ENCODE data around the gene AEBP1. TPM values are rescaled to one million over a fixed set of nuclear protein-coding genes. Genes with fewer than 3 reads are reported as not detected.

Gene AEBP1
- total RNA-seq, 1 donor from 2014 or later, result 0.75 TPM

GRCh38 chr7:44140341-44140740 lies 36.2 kb downstream of the AEBP1 start:
- DNase-seq (ENCODE audit: low read depth), result no peak

- no peak for DNase-seq (ENCODE audit: low read depth)
Observed at GRCh38 chr7:44141221-44141850, 37.2 kb downstream of the AEBP1 start, which contains the start of gene MYL7. MYL7 (minus strand) TSS chr7:44141332; CDS start chr7:44141305, 27 bp downstream.

- DNase-seq (ENCODE audit: low read depth), result no peak
Observed at GRCh38 chr7:44142028-44142427, 37.9 kb downstream of the AEBP1 start.

GRCh38 chr7:44143646-44144250 lies 39.6 kb downstream of the AEBP1 start:
- no peak for DNase-seq (ENCODE audit: low read depth)

GRCh38 chr7:44144426-44144967 lies 40.4 kb downstream of the AEBP1 start:
- DNase-seq (ENCODE audit: low read depth), result no peak

GRCh38 chr7:44144968-44145478 lies 40.9 kb downstream of the AEBP1 start:
- no peak for DNase-seq (ENCODE audit: low read depth)

GRCh38 chr7:44145479-44145968 lies 41.4 kb downstream of the AEBP1 start:
- no peak for DNase-seq (ENCODE audit: low read depth)

GRCh38 chr7:44145969-44146911 lies 42.1 kb downstream of the AEBP1 start:
- DNase-seq (ENCODE audit: low read depth), result no peak

- no peak for DNase-seq (ENCODE audit: low read depth)
Observed at GRCh38 chr7:44147026-44147991, 43.2 kb downstream of the AEBP1 start.

GRCh38 chr7:44148166-44148565 lies 44.0 kb downstream of the AEBP1 start:
- DNase-seq (ENCODE audit: low read depth), result no peak

GRCh38 chr7:44148961-44149536 lies 44.9 kb downstream of the AEBP1 start:
- no peak for DNase-seq (ENCODE audit: low read depth)

- DNase-seq (ENCODE audit: low read depth), result peak; percentile 46
Observed at GRCh38 chr7:44149571-44150465, 45.7 kb downstream of the AEBP1 start.

- peak; percentile 83 for DNase-seq (ENCODE audit: low read depth)
Observed at GRCh38 chr7:44150466-44150832, 46.3 kb downstream of the AEBP1 start.

- no peak for DNase-seq (ENCODE audit: low read depth)
Observed at GRCh38 chr7:44150966-44151941, 47.1 kb downstream of the AEBP1 start.

GRCh38 chr7:44151956-44152355 lies 47.8 kb downstream of the AEBP1 start:
- DNase-seq (ENCODE audit: low read depth), result no peak

GRCh38 chr7:44152971-44153947 lies 49.1 kb downstream of the AEBP1 start:
- DNase-seq (ENCODE audit: low read depth), result no peak

Measured in myocyte (in vitro differentiated cells).